Mucosa of stomach (tissue), 1 donor: ENCODE results near the gene SEMA5A.

Experiments
- H3K27me3 ChIP-seq: one replicate; pipeline ENCODE4 v1.7.0; 2013; ENCODE audit warnings: mild to moderate bottlenecking, low read length; ENCODE audit not compliant: control insufficient read depth, insufficient read depth
- H3K36me3 ChIP-seq: one replicate; pipeline ENCODE4 v1.7.0; 2013; ENCODE audit warnings: low read length; ENCODE audit not compliant: control insufficient read depth, insufficient read depth
- H3K4me1 ChIP-seq: one replicate; pipeline ENCODE4 v1.7.0; 2013; ENCODE audit warnings: mild to moderate bottlenecking, low read length; ENCODE audit not compliant: control insufficient read depth, insufficient read depth
- H3K4me3 ChIP-seq: one replicate; pipeline ENCODE4 v1.7.0; 2013; ENCODE audit warnings: low read length
- H3K9ac ChIP-seq: one replicate; pipeline ENCODE4 v1.7.0; 2013; ENCODE audit warnings: mild to moderate bottlenecking, low read length, moderate library complexity
- H3K9me3 ChIP-seq: one replicate; pipeline ENCODE4 v1.7.0; 2013; ENCODE audit warnings: mild to moderate bottlenecking, low read length, moderate library complexity; ENCODE audit not compliant: control insufficient read depth
- donor health status: Pancreatic carcinoma.

The SEMA5A gene

DNA sequence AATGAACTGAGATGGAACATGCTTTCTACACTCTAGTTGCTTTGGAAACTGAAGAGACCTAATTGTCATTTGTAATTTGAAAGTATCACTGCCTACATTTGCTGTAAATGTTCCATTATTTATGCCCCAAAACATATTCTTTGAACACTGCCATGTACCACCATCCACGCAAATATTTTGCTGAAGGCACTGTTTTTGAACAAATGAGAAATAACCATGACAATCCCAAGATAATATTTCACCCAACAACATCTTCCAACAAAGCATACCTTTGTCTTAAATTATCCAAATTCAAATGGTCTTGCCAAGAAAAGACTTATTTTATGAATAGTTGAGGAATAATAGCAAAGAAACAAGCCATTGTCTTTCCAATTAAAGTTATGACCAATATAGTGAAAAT lies 356.2 kb downstream of the SEMA5A start:
- Histone ChIP-seq H3K27me3 (no peaks in the 10 kb centered on the region), H3K9me3 (no peaks in the 10 kb centered on the region), H3K4me1 (no peaks in the 10 kb centered on the region), H3K9ac (no peak overlapping the region), H3K36me3 (no peaks in the 10 kb centered on the region), H3K4me3 (no peak overlapping the region)

DNA sequence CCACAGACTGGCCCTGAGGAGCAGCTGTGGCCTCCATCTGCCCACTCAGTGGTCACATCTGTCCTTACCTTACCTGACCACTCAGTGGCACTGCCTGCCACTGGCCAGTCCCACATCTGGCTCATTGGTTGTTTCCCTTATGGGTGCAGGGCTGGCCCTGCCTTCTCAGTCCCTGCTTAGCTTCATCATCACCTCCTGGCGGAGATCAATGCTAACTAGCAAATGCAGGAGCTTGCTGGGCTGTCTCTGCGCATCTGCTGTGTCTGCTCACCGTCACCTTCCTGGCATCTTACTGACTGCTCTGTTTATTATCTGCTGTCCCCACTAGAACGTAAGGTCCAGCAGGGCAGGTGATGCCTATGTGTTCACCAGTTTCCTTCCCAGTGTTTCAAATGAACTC lies 356.9 kb downstream of the SEMA5A start:
- Histone ChIP-seq H3K4me1 (no peaks in the 10 kb centered on the region), H3K9me3 (no peaks in the 10 kb centered on the region), H3K4me3 (no peak overlapping the region), H3K27me3 (no peaks in the 10 kb centered on the region), H3K9ac (no peak overlapping the region), H3K36me3 (no peaks in the 10 kb centered on the region)

DNA sequence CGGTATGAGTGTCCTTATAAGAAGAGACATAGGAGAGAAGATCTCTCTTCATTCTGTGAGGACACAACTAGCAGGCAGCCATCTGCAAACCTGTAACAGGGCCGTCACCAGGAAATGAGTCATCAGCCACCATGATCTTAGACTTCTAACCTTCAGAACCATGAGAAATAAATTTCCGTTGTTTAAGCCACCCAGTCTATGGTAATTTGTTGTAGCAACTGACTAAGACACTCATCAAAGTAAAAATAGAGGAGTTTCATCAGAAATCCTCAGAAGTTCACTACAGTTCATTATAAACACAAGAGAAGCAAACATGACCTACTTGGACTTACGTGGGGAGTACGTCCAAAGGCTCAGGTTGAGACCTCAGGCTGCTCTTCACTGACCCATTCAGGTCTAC lies 357.7 kb downstream of the SEMA5A start:
- H3K4me1 ChIP-seq, result no peaks in the 10 kb centered on the region
- no peak overlapping the region for H3K9ac ChIP-seq
- H3K27me3 ChIP-seq, result no peaks in the 10 kb centered on the region
- H3K4me3 ChIP-seq, result no peak overlapping the region
- no peaks in the 10 kb centered on the region for H3K36me3 ChIP-seq
- no peaks in the 10 kb centered on the region for H3K9me3 ChIP-seq

DNA sequence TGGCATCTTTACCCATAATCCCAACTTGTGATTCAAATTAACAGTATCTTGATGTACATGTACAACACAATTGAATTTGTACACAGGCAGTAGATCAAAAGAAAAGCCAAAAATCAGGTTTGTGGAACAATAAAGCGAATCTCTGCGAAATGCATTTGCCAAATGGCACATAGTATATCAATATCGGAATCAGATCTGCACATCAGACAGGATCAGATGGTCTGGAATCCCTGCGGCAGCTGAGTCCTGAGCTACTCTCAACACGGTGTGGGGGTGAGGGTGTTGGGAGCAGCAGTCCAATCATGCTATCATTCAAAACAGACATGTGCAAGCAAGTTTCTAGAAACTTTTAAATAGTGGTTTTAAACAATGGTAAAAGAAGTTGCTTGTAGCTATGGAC lies 358.3 kb downstream of the SEMA5A start:
- no peak overlapping the region for H3K4me3 ChIP-seq
- no peaks in the 10 kb centered on the region for H3K27me3 ChIP-seq
- no peak overlapping the region for H3K9ac ChIP-seq
- H3K36me3 ChIP-seq, result no peaks in the 10 kb centered on the region
- no peaks in the 10 kb centered on the region for H3K9me3 ChIP-seq
- H3K4me1 ChIP-seq, result no peaks in the 10 kb centered on the region

DNA sequence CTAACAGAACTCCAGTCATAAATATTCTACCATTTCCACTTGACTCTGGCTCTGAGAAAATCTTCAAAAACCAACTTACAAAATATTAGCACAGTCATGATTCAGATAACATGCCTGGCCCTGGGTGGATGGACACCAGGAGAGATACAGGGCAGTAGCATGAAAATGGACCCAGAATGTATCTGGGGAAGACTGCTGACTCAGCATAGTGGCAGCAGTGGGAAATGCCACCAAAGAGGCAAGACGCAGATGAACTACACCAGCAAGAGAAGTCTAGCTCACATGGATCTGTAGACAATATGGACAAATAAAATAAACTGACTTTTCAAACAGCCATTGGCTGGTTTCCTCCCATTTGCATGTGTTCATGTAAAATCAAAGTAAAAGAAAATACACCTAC lies 359.8 kb downstream of the SEMA5A start:
- Histone ChIP-seq H3K27me3 (no peaks in the 10 kb centered on the region), H3K36me3 (no peaks in the 10 kb centered on the region), H3K4me3 (no peak overlapping the region), H3K9me3 (no peaks in the 10 kb centered on the region), H3K4me1 (no peaks in the 10 kb centered on the region), H3K9ac (no peak overlapping the region)

DNA sequence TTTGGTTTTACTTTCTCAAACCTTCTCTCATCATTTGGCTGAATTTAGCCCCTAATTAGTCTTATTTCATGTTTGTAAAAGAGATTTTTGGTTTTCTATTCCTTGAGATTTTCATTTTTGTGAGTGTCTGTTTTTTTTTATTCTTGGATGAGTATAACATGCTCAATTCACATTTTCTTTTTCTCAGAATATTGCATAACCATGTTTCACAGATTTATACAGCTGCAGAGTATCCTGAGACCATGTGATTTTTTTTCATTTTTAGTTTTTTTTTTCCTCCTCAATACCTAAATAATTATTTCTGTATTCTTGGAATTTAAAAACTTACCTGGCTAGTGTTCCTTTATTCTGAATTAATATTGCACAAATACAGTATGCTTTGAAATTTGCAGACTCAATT lies 361.9 kb downstream of the SEMA5A start:
- H3K9me3 ChIP-seq, result no peaks in the 10 kb centered on the region
- no peaks in the 10 kb centered on the region for H3K4me1 ChIP-seq
- H3K4me3 ChIP-seq, result no peak overlapping the region
- H3K27me3 ChIP-seq, result no peaks in the 10 kb centered on the region
- H3K9ac ChIP-seq, result no peak overlapping the region
- H3K36me3 ChIP-seq, result no peaks in the 10 kb centered on the region

DNA sequence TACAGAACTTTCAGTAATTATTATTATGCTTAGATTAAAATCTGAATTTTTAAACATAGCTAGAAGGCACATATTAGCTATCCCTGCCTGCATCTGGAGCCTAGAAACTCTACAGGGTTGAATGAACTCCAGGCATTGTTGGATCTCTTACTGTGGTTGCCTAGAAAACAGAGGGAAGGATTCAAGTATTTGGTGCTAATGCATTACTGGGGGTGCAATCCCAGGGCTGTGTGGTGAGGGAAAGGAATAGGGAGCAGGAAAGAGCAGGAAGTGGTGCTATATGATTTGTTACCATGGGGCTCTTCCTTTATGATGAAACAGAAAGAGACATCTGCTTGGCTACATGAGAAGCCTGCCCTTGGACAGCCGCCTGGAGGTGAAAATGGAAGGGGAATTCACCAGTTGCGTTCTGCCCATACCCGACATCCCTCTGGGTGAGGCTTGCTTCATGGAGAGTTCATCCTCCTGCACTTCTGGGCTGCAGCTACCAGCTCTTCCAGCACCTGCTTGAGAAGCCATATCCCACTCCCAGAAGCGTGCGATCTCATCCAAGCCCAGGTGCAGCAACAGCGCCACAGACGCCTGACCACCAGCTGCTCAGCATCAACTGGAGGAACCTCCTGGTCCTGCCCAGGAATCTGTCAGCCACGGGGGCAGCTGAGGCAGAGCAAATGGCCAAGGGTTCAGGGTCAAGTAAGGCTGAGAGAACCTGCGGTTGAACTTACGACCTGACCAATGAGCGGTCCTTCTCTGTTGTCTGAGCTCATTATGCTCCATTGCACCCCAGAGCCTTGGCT lies 362.8 kb downstream of the SEMA5A start:
- H3K27me3 ChIP-seq, result no peaks in the 10 kb centered on the region
- no peaks in the 10 kb centered on the region for H3K9me3 ChIP-seq
- no peaks in the 10 kb centered on the region for H3K4me1 ChIP-seq
- no peak overlapping the region for H3K9ac ChIP-seq
- H3K4me3 ChIP-seq, result no peak overlapping the region
- no peaks in the 10 kb centered on the region for H3K36me3 ChIP-seq

DNA sequence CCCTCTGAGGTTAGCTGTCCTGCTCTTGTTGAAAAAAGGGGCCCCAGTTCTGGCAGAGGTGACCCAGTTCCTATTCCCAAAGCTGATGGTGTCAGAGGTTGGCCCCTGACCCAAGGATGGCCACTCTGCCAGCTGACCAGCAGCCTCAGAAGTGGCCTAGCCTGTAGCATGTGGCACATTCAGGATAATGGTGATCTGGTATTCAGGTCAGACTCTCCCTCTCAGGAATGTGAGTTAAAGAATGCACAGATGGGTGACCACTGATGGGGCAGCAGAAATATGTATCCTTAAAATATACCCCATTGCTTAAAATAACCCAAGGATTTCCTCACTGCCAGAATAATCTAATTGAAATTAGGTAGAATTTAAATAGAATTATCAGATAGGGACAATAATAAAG lies 369.2 kb downstream of the SEMA5A start:
- H3K9ac ChIP-seq, result no peak overlapping the region
- no peaks in the 10 kb centered on the region for H3K9me3 ChIP-seq
- H3K27me3 ChIP-seq, result no peaks in the 10 kb centered on the region
- H3K36me3 ChIP-seq, result no peaks in the 10 kb centered on the region
- H3K4me3 ChIP-seq, result no peak overlapping the region
- no peaks in the 10 kb centered on the region for H3K4me1 ChIP-seq

DNA sequence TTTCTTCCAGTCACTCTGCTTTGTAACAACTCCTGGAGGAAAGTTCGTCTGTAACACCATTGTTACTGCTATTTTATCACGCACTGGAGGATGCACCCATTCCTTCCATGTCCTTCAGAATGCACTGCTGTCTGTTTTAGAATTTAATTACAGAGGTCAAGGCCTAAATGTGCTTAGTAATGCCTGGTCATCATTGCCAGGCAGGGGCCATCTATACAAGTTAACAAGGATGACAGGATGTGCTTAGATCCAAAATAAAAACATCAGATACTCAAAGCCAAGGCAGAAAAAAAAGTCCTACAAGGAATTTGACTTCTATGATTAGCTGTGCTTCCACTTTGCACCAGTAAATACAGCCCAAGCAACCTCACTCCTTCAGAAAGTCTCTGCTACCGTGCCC lies 371.4 kb downstream of the SEMA5A start:
- no peaks in the 10 kb centered on the region for H3K9me3 ChIP-seq
- peaks cover 6% of the 10 kb centered on the region for H3K4me1 ChIP-seq
- no peaks in the 10 kb centered on the region for H3K36me3 ChIP-seq
- H3K9ac ChIP-seq, result no peak overlapping the region
- no peaks in the 10 kb centered on the region for H3K27me3 ChIP-seq
- H3K4me3 ChIP-seq, result no peak overlapping the region

DNA sequence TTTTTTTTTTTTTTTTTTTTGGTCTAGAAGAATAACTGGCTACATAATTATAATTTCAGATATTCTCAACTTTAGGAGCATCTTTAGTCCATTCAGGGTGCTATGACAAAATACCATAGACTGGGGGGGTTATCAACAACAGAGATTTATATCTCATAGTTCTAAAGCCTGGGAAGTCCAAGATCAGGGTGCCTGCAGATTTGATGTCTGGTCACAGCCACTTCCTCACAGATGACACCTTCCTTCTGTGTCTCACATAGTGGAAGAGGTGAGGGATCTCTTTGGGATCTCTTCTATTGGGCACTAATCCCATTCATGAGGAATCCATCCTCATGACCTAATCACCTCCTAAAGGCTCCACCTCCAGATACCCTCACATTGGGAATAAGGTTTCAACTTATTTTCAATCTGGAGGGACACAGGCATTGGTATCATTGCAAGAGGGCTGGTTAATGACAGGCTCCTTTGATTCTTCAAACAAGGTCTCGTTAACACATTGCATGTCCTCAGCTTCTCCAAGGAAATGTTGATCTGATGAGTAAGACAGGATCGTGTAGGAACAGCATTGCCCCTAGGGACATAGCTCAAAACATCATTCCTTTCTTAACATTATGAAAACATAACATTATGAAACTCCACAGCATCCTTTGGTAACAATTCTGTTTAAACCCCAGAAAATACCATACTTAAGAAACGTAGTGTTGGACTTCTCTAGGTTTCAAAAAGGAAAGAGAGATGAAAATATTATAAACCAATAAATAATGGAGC lies 372.4 kb downstream of the SEMA5A start:
- no peak overlapping the region for H3K4me3 ChIP-seq
- H3K4me1 ChIP-seq, result peaks cover 13% of the 10 kb centered on the region
- H3K9ac ChIP-seq, result no peak overlapping the region
- no peaks in the 10 kb centered on the region for H3K27me3 ChIP-seq
- no peaks in the 10 kb centered on the region for H3K9me3 ChIP-seq
- no peaks in the 10 kb centered on the region for H3K36me3 ChIP-seq

DNA sequence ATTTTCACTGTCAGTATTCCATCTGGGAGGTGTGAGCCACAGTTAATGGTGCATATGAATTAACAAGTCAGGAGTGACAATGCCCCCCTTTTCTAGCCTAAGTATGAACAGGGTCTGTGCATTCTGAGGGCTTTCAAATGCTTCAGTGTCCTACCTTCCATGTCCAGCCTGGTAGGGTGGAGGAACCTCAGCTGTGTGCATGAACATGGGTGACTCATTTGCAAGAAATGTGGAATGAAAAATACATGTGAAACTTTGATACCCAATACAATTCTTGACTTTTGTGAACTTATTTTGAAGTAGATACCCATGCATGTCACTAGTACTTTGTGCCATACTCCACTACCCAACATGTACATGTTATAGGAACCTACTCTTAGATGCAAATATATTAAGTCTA lies 375.8 kb downstream of the SEMA5A start:
- no peak overlapping the region for H3K9ac ChIP-seq
- no peaks in the 10 kb centered on the region for H3K27me3 ChIP-seq
- H3K4me1 ChIP-seq, result peaks cover 13% of the 10 kb centered on the region
- H3K36me3 ChIP-seq, result no peaks in the 10 kb centered on the region
- H3K4me3 ChIP-seq, result no peak overlapping the region
- no peaks in the 10 kb centered on the region for H3K9me3 ChIP-seq

DNA sequence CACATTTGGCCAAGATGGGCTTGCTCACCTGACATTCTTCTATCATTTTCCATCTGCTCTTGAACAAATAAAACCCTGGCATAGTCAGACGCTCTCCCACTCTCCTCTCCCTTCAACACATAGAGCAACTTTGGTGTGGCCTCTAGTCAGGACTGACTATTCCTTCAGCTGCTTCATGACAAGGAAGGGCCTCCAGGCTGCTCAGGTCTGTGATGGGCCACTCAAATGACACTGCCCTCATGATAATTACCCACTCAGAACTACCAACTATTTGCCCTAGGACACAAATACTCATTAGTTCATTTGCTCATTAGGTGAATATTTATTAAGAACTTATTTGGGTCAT lies 376.3 kb downstream of the SEMA5A start:
- no peaks in the 10 kb centered on the region for H3K9me3 ChIP-seq
- no peaks in the 10 kb centered on the region for H3K36me3 ChIP-seq
- H3K9ac ChIP-seq, result no peak overlapping the region
- H3K4me1 ChIP-seq, result peaks cover 13% of the 10 kb centered on the region
- H3K4me3 ChIP-seq, result no peak overlapping the region
- no peaks in the 10 kb centered on the region for H3K27me3 ChIP-seq
